SH-SY5Y (cell line): ENCODE results near the gene KCTD11.

ENCODE experiments used
- GATA2 ChIP-seq: IDR thresholded peaks from 2 replicates; pipeline ENCODE4 v1.6.1; 2011; ENCODE audit warnings: mild to moderate bottlenecking, low read depth, low read length
- GATA3 ChIP-seq: IDR thresholded peaks from 2 replicates; pipeline ENCODE4 v1.6.1; 2011; ENCODE audit warnings: low read depth, mild to moderate bottlenecking, low read length, moderate library complexity

GRCh38 chr17:7307686-7308624 is 44.0 kb upstream of the KCTD11 start:
- no peak for TF ChIP-seq GATA2
- no peak for TF ChIP-seq GATA3
